ENCODE data around the gene NRN1L. TPM values are rescaled to one million over a fixed set of nuclear protein-coding genes. Genes with fewer than 3 reads are reported as not detected.

The NRN1L gene
- total RNA-seq, 1 donor from 2014 or later: 1.4 TPM

DNA sequence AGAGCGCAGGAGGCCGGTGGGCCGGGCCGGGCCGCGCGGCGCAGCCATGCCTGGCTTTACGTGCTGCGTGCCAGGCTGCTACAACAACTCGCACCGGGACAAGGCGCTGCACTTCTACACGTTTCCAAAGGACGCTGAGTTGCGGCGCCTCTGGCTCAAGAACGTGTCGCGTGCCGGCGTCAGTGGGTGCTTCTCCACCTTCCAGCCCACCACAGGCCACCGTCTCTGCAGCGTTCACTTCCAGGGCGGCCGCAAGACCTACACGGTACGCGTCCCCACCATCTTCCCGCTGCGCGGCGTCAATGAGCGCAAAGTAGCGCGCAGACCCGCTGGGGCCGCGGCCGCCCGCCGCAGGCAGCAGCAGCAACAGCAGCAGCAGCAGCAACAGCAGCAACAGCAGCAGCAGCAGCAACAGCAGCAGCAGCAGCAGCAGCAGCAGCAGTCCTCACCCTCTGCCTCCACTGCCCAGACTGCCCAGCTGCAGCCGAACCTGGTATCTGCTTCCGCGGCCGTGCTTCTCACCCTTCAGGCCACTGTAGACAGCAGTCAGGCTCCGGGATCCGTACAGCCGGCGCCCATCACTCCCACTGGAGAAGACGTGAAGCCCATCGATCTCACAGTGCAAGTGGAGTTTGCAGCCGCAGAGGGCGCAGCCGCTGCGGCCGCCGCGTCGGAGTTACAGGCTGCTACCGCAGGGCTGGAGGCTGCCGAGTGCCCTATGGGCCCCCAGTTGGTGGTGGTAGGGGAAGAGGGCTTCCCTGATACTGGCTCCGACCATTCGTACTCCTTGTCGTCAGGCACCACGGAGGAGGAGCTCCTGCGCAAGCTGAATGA lies 42.0 kb upstream of the NRN1L start:
- ChIA-PET POLR2A (interaction anchor here (0.5 to 3.9 kb wide), 9 partner anchors 9 to 844 kb away, joined by 3 to 21 read pairs (median 3); partner anchors contain the start of genes RANBP10 and TSNAXIP1), CTCF (interaction anchor here (1.8 kb wide), 1 partner anchor 9 kb away, joined by 5 read pairs; no protein-coding TSS in a partner anchor)
- Mint-ChIP-seq H3K36me3 (ENCODE audit: low read depth) (peaks cover 4% of the 10 kb centered on the region), H3K9me3 (no peaks in the 10 kb centered on the region), H3K27me3 (no peaks in the 10 kb centered on the region), H3K4me3 (peak overlapping the region; percentile 91), H3K27ac (peak overlapping the region; percentile 93), H3K4me1 (peaks cover 46% of the 10 kb centered on the region)
- TF ChIP-seq, protein P1, sequence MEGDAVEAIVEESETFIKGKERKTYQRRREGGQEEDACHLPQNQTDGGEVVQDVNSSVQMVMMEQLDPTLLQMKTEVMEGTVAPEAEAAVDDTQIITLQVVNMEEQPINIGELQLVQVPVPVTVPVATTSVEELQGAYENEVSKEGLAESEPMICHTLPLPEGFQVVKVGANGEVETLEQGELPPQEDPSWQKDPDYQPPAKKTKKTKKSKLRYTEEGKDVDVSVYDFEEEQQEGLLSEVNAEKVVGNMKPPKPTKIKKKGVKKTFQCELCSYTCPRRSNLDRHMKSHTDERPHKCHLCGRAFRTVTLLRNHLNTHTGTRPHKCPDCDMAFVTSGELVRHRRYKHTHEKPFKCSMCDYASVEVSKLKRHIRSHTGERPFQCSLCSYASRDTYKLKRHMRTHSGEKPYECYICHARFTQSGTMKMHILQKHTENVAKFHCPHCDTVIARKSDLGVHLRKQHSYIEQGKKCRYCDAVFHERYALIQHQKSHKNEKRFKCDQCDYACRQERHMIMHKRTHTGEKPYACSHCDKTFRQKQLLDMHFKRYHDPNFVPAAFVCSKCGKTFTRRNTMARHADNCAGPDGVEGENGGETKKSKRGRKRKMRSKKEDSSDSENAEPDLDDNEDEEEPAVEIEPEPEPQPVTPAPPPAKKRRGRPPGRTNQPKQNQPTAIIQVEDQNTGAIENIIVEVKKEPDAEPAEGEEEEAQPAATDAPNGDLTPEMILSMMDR (IDR thresholded peaks at IDR 0.05): no peak
- no peak for DNase-seq
- ATAC-seq (ENCODE audit: low read depth): peak; percentile 16
- intact Hi-C loops (cut with micrococcal nuclease): loop anchor here (1.0 kb wide), 7 partner anchors 9 to 243 kb away; partner anchors contain the start of genes EDC4, GFOD2, NFATC3 and PSKH1

DNA sequence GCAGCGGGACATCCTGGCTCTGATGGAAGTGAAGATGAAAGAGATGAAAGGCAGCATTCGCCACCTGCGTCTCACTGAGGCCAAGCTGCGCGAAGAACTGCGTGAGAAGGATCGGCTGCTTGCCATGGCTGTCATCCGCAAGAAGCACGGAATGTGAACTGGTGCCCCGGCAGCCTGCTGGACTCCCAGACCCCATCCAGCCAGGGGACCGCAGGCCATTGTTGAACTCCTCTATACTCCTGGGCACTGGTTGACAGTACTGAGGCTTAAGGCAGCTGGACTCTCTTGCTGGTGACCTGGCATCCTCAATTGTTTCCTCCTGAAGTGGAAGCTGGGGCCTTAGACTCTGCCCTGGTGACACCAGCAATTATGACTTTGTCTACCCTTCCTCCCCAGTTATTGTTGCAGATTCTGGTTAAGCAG lies 41.3 kb upstream of the NRN1L start:
- Mint-ChIP-seq H3K27me3 (no peaks in the 10 kb centered on the region), H3K9me3 (no peaks in the 10 kb centered on the region), H3K27ac (peak overlapping the region; percentile 93), H3K36me3 (ENCODE audit: low read depth) (peaks cover 4% of the 10 kb centered on the region), H3K4me1 (peaks cover 52% of the 10 kb centered on the region), H3K4me3 (peak overlapping the region; percentile 91)
- ChIA-PET POLR2A (interaction anchor here (0.5 to 3.9 kb wide), 7 partner anchors 9 to 845 kb away, joined by 3 to 21 read pairs (median 3); partner anchors contain the start of genes RANBP10 and TSNAXIP1), CTCF (interaction anchor here (1.8 kb wide), 1 partner anchor 10 kb away, joined by 5 read pairs; no protein-coding TSS in a partner anchor)
- ATAC-seq (ENCODE audit: low read depth): no peak
- intact Hi-C loops (cut with micrococcal nuclease): no loop called here
- TF ChIP-seq, protein P1 (IDR thresholded peaks at IDR 0.05): no peak
- DNase-seq: no peak

DNA sequence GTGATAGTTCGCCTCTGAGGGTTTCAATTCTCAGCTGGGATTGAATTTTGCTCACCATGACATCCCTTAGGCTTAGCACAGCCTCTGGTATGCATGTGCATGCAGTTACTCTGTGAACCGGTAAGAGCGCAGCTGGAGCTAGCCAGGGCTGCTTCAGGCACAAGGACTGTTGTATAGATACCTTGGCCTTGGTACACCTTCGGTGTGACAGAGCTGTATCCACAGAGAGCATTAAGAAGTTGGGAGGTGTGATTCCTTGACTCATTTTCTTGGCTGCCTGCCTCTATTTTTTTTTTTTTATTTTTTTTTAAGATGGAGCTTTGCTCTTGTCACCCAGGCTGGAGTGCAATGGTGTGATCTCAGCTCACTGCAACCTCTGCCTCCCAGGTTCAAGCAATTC lies 40.2 kb upstream of the NRN1L start:
- ChIA-PET POLR2A (interaction anchor here (0.6 to 3.9 kb wide), 3 partner anchors 10 to 188 kb away, joined by 4 to 21 read pairs (median 6); no protein-coding TSS in a partner anchor), CTCF (interaction anchor here (0.9 to 1.8 kb wide), 4 partner anchors 11 to 324 kb away, joined by 3 to 9 read pairs (median 4); no protein-coding TSS in a partner anchor)
- no peaks in the 10 kb centered on the region for H3K27me3 Mint-ChIP-seq
- peak overlapping the region; percentile 63 for H3K27ac Mint-ChIP-seq
- intact Hi-C loops (cut with micrococcal nuclease): no loop called here
- no peak for ATAC-seq (ENCODE audit: low read depth)
- DNase-seq: no peak
- peak overlapping the region; percentile 24 for H3K4me3 Mint-ChIP-seq
- peaks cover 4% of the 10 kb centered on the region for H3K36me3 Mint-ChIP-seq (ENCODE audit: low read depth)
- TF ChIP-seq, protein P1 (IDR thresholded peaks at IDR 0.05): no peak
- no peaks in the 10 kb centered on the region for H3K9me3 Mint-ChIP-seq
- peaks cover 59% of the 10 kb centered on the region for H3K4me1 Mint-ChIP-seq

DNA sequence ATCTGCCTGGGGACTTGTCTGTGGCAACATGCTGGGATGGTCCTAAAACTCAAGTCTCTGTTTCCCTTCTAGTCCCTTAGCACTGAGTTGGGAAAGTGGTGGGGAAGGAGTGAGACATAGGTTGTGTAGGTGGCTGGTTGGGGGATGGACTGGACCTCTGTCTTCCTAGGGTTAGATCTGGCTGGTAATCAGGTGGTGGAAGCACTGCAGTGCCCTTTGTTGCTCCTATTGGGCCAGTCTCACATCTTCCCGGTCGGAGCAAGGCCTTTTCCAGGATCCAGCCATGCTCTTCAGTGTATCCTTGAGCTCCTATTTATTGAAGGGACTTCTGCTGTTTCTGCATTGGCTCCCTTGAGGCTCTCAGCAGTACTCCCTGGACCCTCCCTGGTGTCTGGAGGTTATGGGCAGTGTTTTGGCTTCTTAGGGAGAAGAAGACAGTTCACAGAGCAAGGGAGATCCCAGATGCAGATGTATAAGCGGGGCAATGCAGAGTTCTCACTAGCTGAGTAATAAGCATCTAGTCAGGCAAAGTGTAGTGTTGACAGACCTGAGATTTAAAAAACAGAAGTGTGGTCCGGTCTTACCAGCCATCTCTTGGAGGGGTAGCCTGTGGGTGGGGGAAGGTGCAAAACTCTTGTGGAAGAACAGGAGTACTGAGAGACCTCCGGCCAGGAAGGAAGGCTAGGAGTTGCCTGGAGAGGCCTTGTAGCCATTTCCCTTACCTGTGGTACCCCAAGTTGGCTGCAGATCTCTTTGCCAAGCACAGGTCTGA lies 39.2 kb upstream of the NRN1L start:
- H3K36me3 Mint-ChIP-seq (ENCODE audit: low read depth): peaks cover 6% of the 10 kb centered on the region
- DNase-seq (no peak), ATAC-seq (ENCODE audit: low read depth) (no peak)
- ChIA-PET POLR2A (interaction anchor here (0.5 to 3.9 kb wide), 14 partner anchors 10 to 325 kb away, joined by 3 to 21 read pairs (median 6); partner anchors contain the start of genes DDX28, DUS2, GFOD2 and NFATC3), CTCF (interaction anchor here (0.9 to 2.4 kb wide), 4 partner anchors 29 to 325 kb away, joined by 3 to 13 read pairs (median 6); no protein-coding TSS in a partner anchor)
- no peaks in the 10 kb centered on the region for H3K27me3 Mint-ChIP-seq
- peaks cover 59% of the 10 kb centered on the region for H3K4me1 Mint-ChIP-seq
- H3K9me3 Mint-ChIP-seq: no peaks in the 10 kb centered on the region
- intact Hi-C loops (cut with micrococcal nuclease): loop anchor here (1.0 to 2.0 kb wide), 9 partner anchors 12 to 601 kb away; partner anchors contain the start of genes ACD, CTCF, PARD6A and PRMT7
- TF ChIP-seq, protein P1 (IDR thresholded peaks at IDR 0.05): no peak
- H3K4me3 Mint-ChIP-seq: peak overlapping the region; percentile 89
- H3K27ac Mint-ChIP-seq: peak overlapping the region; percentile 92
